ENCODE measurements around the gene SURF4. TPM values are rescaled to one million over a fixed set of nuclear protein-coding genes. Genes with fewer than 3 reads are reported as not detected.

The SURF4 gene
- total and polyA plus RNA-seq, 2 donors (not counting 1 experiment from before 2014, with no cell fraction given), result 34.7 to 43.8 TPM

DNA sequence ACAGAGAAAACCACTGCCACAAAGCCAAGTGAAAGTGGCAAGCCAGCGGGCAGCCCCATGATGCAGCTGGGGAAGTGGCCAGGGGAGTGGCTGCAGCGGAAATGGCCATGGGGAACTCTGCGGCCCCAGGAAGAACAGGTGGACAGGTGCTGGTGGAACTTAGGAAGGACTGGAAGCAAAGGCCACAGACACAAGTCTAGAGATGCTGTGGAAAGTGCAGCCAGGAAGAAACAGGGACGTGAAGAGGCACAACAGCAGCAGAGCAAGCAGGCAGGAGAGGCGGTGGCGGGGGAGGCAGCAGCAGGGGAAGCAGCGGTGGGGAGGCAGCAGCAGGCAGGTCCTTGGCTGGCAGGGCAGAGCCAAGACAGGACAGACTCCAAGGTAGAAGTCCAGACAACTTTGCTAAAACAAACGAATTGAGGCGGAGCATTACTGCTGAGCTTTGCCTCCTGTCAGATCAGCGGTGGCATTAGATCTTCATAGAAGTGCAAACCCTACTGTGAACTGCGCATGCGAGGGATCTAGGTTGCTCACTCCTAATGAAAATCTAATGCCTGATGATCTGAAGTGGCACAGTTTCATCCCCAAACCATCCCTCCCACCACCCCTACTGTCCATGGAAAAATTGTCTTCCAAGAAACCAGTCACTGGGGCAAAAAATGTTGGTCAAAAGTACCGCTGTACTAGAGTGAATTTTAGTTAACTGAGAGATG lies 51.7 kb downstream of the SURF4 start:
- TF ChIP-seq EZH2 (IDR thresholded peaks at IDR 0.05; ENCODE audit: borderline replicate concordance, insufficient read depth, low read depth, low read length, poor library complexity, severe bottlenecking) (no peak), CTCF (IDR thresholded peaks at IDR 0.05) (no peak)
- Histone ChIP-seq H3K4me3 (ENCODE audit: control extremely low read depth in 1 of 5, extremely low read depth in 1 of 5, insufficient read depth in 1 of 5, low read depth in 2 of 5, low read length in 4 of 5) (no peak overlapping the region), H3K36me3 (replicated peaks in 1 of 2; ENCODE audit: control extremely low read depth in 1 of 2, control insufficient read depth in 1 of 2, extremely low read depth in 1 of 2, insufficient read depth in 2 of 2, low read length in 1 of 2) (peaks cover 0 to 3% of the 10 kb centered on the region in 2 experiments), H3K27ac (ENCODE audit: low read length in 2 of 2) (no peak overlapping the region), H3K27me3 (replicated peaks in 1 of 4; ENCODE audit: control extremely low read depth in 1 of 4, control insufficient read depth in 3 of 4, insufficient read depth in 4 of 4, low read length in 3 of 4) (no peaks in the 10 kb centered on the region), H3K79me2 (ENCODE audit: control insufficient read depth, insufficient read depth, low read length) (no peaks in the 10 kb centered on the region), H3K4me1 (ENCODE audit: control insufficient read depth in 2 of 2, insufficient read depth in 2 of 2, low read length in 2 of 2) (no peaks in the 10 kb centered on the region), H4K20me1 (ENCODE audit: control insufficient read depth, insufficient read depth, low read length, poor library complexity, severe bottlenecking) (no peaks in the 10 kb centered on the region), H3K4me2 (replicated peaks; ENCODE audit: low read depth, low read length, poor library complexity, severe bottlenecking) (no peak overlapping the region), H2AFZ (ENCODE audit: insufficient read depth, low read depth, low read length, poor library complexity, severe bottlenecking) (no peak overlapping the region), H3K9ac (ENCODE audit: low read length) (no peak overlapping the region), H3K9me3 (ENCODE audit: control extremely low read depth in 1 of 3, control insufficient read depth in 2 of 3, insufficient read depth in 1 of 3, low read length in 2 of 3) (peaks cover 0 to 8% (median 0%) of the 10 kb centered on the region in 3 donors)
- DNase-seq (no peak), ATAC-seq (ENCODE audit: low read depth) (no peak)
- ChIA-PET CTCF (no interaction called here), POLR2A (no interaction called here)
- peaks cover 2% of the 10 kb centered on the region for H3K4me1 Mint-ChIP-seq
- 92% methylated on average over 12 of the region's 13 CpGs for WGBS (ENCODE audit: insufficient coverage)
- H3K27ac Mint-ChIP-seq, result no peak overlapping the region
- no peaks in the 10 kb centered on the region for H3K9me3 Mint-ChIP-seq (ENCODE audit: insufficient read depth)
- intact Hi-C loops (cut with micrococcal nuclease), result no loop called here
- H3K27me3 Mint-ChIP-seq, result peaks cover 4% of the 10 kb centered on the region
- no peak overlapping the region for H3K4me3 Mint-ChIP-seq

- Mint-ChIP-seq H3K4me3 (no peak overlapping the region), H3K9me3 (ENCODE audit: insufficient read depth) (no peaks in the 10 kb centered on the region), H3K27ac (no peak overlapping the region), H3K4me1 (no peaks in the 10 kb centered on the region), H3K27me3 (peaks cover 4% of the 10 kb centered on the region)
- no peak for DNase-seq
- no peak for ATAC-seq (ENCODE audit: low read depth)
- Histone ChIP-seq H3K27me3 (replicated peaks in 1 of 4; ENCODE audit: control extremely low read depth in 1 of 4, control insufficient read depth in 3 of 4, insufficient read depth in 4 of 4, low read length in 3 of 4) (no peaks in the 10 kb centered on the region), H3K9ac (ENCODE audit: low read length) (no peak overlapping the region), H3K36me3 (replicated peaks in 1 of 2; ENCODE audit: control extremely low read depth in 1 of 2, control insufficient read depth in 1 of 2, extremely low read depth in 1 of 2, insufficient read depth in 2 of 2, low read length in 1 of 2) (peaks cover 0 to 3% of the 10 kb centered on the region in 2 experiments), H3K4me1 (ENCODE audit: control insufficient read depth in 2 of 2, insufficient read depth in 2 of 2, low read length in 2 of 2) (no peaks in the 10 kb centered on the region), H2AFZ (ENCODE audit: insufficient read depth, low read depth, low read length, poor library complexity, severe bottlenecking) (no peak overlapping the region), H3K4me2 (replicated peaks; ENCODE audit: low read depth, low read length, poor library complexity, severe bottlenecking) (no peak overlapping the region), H3K9me3 (ENCODE audit: control extremely low read depth in 1 of 3, control insufficient read depth in 2 of 3, insufficient read depth in 1 of 3, low read length in 2 of 3) (peaks cover 0 to 8% (median 0%) of the 10 kb centered on the region in 3 donors), H3K27ac (ENCODE audit: low read length in 2 of 2) (no peak overlapping the region), H3K4me3 (ENCODE audit: control extremely low read depth in 1 of 5, extremely low read depth in 1 of 5, insufficient read depth in 1 of 5, low read depth in 2 of 5, low read length in 4 of 5) (no peak overlapping the region), H4K20me1 (ENCODE audit: control insufficient read depth, insufficient read depth, low read length, poor library complexity, severe bottlenecking) (no peaks in the 10 kb centered on the region), H3K79me2 (ENCODE audit: control insufficient read depth, insufficient read depth, low read length) (no peaks in the 10 kb centered on the region)
- WGBS (ENCODE audit: insufficient coverage), result 97% methylated on average over 6 of the region's 10 CpGs
- intact Hi-C loops (cut with micrococcal nuclease), result no loop called here
- ChIA-PET POLR2A (no interaction called here), CTCF (no interaction called here)
- TF ChIP-seq EZH2 (IDR thresholded peaks at IDR 0.05; ENCODE audit: borderline replicate concordance, insufficient read depth, low read depth, low read length, poor library complexity, severe bottlenecking) (no peak), CTCF (IDR thresholded peaks at IDR 0.05) (no peak)
Measured at GRCh38 chr9:133323211-133323610, 52.6 kb downstream of the SURF4 start.
